ENCODE measurements around the gene DDX6. TPM values are rescaled to one million over a fixed set of nuclear protein-coding genes. Genes with fewer than 3 reads are reported as not detected.

DDX6 gene
- total RNA-seq, 1 donor from 2014 or later = 134 TPM

GRCh38 chr11:118708296-118708695, 82.7 kb downstream of the DDX6 start:
- H3K27me3 ChIP-seq (ENCODE audit: low read depth) = no peaks in the 10 kb centered on the region
- no peak overlapping the region for H3K4me3 ChIP-seq
- no peaks in the 10 kb centered on the region for H3K4me1 ChIP-seq
- no peak overlapping the region for H3K27ac ChIP-seq (replicated peaks)
- no peak for DNase-seq
- intact Hi-C loops (cut with micrococcal nuclease) = no loop called here
- TF ChIP-seq, protein P1, sequence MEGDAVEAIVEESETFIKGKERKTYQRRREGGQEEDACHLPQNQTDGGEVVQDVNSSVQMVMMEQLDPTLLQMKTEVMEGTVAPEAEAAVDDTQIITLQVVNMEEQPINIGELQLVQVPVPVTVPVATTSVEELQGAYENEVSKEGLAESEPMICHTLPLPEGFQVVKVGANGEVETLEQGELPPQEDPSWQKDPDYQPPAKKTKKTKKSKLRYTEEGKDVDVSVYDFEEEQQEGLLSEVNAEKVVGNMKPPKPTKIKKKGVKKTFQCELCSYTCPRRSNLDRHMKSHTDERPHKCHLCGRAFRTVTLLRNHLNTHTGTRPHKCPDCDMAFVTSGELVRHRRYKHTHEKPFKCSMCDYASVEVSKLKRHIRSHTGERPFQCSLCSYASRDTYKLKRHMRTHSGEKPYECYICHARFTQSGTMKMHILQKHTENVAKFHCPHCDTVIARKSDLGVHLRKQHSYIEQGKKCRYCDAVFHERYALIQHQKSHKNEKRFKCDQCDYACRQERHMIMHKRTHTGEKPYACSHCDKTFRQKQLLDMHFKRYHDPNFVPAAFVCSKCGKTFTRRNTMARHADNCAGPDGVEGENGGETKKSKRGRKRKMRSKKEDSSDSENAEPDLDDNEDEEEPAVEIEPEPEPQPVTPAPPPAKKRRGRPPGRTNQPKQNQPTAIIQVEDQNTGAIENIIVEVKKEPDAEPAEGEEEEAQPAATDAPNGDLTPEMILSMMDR (IDR thresholded peaks at IDR 0.05; ENCODE audit: borderline replicate concordance) = no peak
- H3K9me3 ChIP-seq (replicated peaks) = no peaks in the 10 kb centered on the region
- H3K36me3 ChIP-seq = no peaks in the 10 kb centered on the region

GRCh38 chr11:118706546-118706825, 84.5 kb downstream of the DDX6 start:
- no peak for DNase-seq
- Histone ChIP-seq H3K36me3 (no peaks in the 10 kb centered on the region), H3K9me3 (replicated peaks) (no peaks in the 10 kb centered on the region), H3K4me1 (no peaks in the 10 kb centered on the region), H3K27me3 (ENCODE audit: low read depth) (no peaks in the 10 kb centered on the region), H3K27ac (replicated peaks) (no peak overlapping the region), H3K4me3 (no peak overlapping the region)
- TF ChIP-seq, protein P1 (IDR thresholded peaks at IDR 0.05; ENCODE audit: borderline replicate concordance) = no peak
- intact Hi-C loops (cut with micrococcal nuclease) = no loop called here

GRCh38 chr11:118705791-118706545, 85.0 kb downstream of the DDX6 start:
- Histone ChIP-seq H3K4me3 (no peak overlapping the region), H3K36me3 (no peaks in the 10 kb centered on the region), H3K9me3 (replicated peaks) (no peaks in the 10 kb centered on the region), H3K27ac (replicated peaks) (no peak overlapping the region), H3K27me3 (ENCODE audit: low read depth) (no peaks in the 10 kb centered on the region), H3K4me1 (no peaks in the 10 kb centered on the region)
- DNase-seq = no peak
- TF ChIP-seq, protein P1 (IDR thresholded peaks at IDR 0.05; ENCODE audit: borderline replicate concordance) = no peak
- intact Hi-C loops (cut with micrococcal nuclease) = no loop called here

DNA sequence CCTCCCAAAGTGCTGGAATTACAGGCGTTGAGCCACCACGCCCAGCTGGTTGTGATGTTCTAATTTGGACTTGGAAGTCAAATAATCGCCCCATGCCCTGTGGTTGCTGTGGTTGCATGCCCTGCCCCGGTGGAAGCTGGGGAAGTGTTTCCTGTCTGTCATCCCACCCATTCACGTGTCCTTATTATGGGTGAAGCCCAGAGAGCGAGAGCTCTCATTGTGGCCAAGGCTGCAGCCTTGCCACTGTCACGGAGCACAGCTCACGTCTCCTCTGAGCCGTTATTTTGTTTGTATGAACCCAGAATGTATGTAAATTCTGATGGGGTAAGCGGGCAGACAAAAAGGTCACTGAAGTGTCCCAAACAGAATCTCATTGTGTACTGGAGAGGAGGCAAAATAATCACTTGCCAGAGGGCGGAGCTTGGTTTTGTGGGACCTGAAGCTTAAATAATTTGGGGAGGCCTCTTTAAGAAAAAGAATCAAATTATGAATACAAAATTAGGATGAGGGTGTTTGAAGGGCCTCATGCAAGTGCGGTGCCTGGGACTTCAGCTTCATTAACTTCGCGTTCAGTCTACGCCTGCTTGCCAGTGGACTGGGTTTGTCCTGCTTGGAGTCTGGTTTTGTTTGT, 85.7 kb downstream of the DDX6 start:
- Histone ChIP-seq H3K4me3 (no peak overlapping the region), H3K36me3 (no peaks in the 10 kb centered on the region), H3K9me3 (replicated peaks) (peaks cover 7% of the 10 kb centered on the region), H3K27ac (replicated peaks) (no peak overlapping the region), H3K27me3 (ENCODE audit: low read depth) (no peaks in the 10 kb centered on the region), H3K4me1 (no peaks in the 10 kb centered on the region)
- intact Hi-C loops (cut with micrococcal nuclease) = no loop called here
- TF ChIP-seq, protein P1 (IDR thresholded peaks at IDR 0.05; ENCODE audit: borderline replicate concordance) = no peak
- no peak for DNase-seq

DNA sequence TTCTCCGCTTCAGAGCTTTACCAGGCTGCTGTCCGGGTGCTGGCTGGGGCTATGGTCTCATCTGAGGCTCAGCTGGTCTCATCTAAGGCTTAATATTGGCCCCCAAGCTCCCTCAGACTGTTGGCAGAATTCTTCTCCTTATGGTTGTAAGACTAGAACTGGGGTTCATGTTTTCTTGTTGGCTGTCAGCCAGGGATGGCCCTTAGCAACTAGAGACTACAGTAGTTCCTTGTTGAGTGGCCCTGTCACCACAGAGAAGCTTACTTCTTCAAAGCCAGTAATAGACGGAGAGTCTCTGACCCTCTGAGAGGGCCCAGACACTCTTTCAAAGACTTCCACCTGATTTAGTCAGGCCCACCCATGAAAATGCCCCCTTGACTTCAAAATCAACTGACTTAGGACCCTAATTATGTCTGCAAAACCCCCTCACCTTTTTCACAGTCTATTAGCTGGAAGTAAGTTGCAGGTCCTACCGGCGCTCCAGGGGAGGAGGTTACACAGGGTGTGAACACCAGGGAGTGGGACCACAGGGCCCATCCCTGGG, 87.3 kb downstream of the DDX6 start:
- TF ChIP-seq, protein P1 (IDR thresholded peaks at IDR 0.05; ENCODE audit: borderline replicate concordance) = no peak
- H3K27ac ChIP-seq (replicated peaks) = no peak overlapping the region
- no peaks in the 10 kb centered on the region for H3K27me3 ChIP-seq (ENCODE audit: low read depth)
- no peak overlapping the region for H3K4me3 ChIP-seq
- no peaks in the 10 kb centered on the region for H3K4me1 ChIP-seq
- H3K9me3 ChIP-seq (replicated peaks) = peaks cover 10% of the 10 kb centered on the region
- no peak for DNase-seq
- intact Hi-C loops (cut with micrococcal nuclease) = no loop called here
- H3K36me3 ChIP-seq = no peaks in the 10 kb centered on the region
